Measurements from ENCODE around the gene MANSC1. TPM values are rescaled to one million over a fixed set of nuclear protein-coding genes. Genes with fewer than 3 reads are reported as not detected.

Gene MANSC1
- total RNA-seq, 1 experiment from 2014 or later = 32.0 TPM

DNA sequence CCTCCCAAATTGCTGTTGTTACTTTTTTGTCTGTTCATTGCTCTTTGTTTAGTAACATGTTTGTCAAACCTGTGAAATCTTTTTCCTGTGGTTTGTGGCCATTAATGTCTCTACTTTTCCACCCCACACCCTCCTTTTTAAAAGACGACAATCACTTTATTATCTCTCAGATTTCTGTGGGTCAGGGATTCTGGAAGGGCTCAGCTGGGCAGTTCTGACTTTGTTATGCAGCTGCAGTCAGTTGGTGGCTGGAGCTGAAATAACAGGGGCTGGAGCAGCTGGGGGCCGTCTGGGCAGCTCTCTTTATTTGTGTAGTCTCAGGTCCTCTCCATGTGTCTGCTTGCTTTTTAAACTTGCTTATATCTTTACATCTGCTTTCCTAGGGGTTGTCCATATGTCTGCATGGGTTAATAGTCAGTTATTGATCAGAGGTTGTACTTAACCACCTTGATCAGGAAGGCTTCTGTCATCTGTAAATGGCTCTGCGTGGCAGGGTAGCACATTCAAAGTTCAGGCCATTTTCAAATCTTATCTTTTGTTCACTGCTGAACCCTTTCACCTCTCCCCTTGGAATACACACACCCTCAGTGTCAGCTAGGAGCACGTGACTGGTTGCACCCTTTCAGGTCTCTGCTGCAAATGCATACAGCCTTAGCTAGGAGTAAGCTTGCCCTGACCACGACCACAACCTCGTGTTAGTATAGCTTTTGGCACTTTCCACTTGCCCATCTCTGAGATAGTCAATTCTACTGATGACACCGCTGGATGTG is 34.7 kb upstream of the MANSC1 start:
- DNase-seq = no peak
- Histone ChIP-seq H3K4me3 (no peak overlapping the region), H3K27me3 (ENCODE audit: insufficient read depth, low read depth) (no peaks in the 10 kb centered on the region), H4K20me1 (ENCODE audit: insufficient read depth) (no peaks in the 10 kb centered on the region), H3K4me2 (no peak overlapping the region), H3K4me1 (replicated peaks; ENCODE audit: insufficient read depth) (no peaks in the 10 kb centered on the region), H3K9me2 (ENCODE audit: insufficient read depth) (no peaks in the 10 kb centered on the region), H3K9me3 (ENCODE audit: insufficient read depth, low read depth) (no peaks in the 10 kb centered on the region), H3K27ac (no peak overlapping the region), H3F3A (ENCODE audit: insufficient read depth, low read depth) (no peaks in the 10 kb centered on the region), H2AFZ (no peak overlapping the region), H3K79me2 (ENCODE audit: low read depth) (no peaks in the 10 kb centered on the region), H3K36me3 (ENCODE audit: low read depth) (no peaks in the 10 kb centered on the region)
- intact Hi-C loops (cut with micrococcal nuclease; ENCODE audit: unreplicated experiment) = no loop called here
- ChIA-PET CTCF (interaction anchor here (0.5 kb wide), 1 partner anchor 315 kb away, joined by 3 read pairs; no protein-coding TSS in a partner anchor), POLR2A (ENCODE audit: unreplicated experiment) (no interaction called here)
- no TSS peak for BruUV-seq (replicated peaks)
- TF ChIP-seq, protein P1, sequence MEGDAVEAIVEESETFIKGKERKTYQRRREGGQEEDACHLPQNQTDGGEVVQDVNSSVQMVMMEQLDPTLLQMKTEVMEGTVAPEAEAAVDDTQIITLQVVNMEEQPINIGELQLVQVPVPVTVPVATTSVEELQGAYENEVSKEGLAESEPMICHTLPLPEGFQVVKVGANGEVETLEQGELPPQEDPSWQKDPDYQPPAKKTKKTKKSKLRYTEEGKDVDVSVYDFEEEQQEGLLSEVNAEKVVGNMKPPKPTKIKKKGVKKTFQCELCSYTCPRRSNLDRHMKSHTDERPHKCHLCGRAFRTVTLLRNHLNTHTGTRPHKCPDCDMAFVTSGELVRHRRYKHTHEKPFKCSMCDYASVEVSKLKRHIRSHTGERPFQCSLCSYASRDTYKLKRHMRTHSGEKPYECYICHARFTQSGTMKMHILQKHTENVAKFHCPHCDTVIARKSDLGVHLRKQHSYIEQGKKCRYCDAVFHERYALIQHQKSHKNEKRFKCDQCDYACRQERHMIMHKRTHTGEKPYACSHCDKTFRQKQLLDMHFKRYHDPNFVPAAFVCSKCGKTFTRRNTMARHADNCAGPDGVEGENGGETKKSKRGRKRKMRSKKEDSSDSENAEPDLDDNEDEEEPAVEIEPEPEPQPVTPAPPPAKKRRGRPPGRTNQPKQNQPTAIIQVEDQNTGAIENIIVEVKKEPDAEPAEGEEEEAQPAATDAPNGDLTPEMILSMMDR (conservative IDR thresholded peaks at IDR 0.05) = no peak
- TF ChIP-seq EZH2 (IDR thresholded peaks at IDR 0.05; ENCODE audit: low read depth) = no peak

- no peak for DNase-seq
- ChIA-PET CTCF (no interaction called here), POLR2A (ENCODE audit: unreplicated experiment) (no interaction called here)
- no peak overlapping the region for H2AFZ ChIP-seq
- BruUV-seq (replicated peaks) = no TSS peak
- intact Hi-C loops (cut with micrococcal nuclease; ENCODE audit: unreplicated experiment) = no loop called here
- H3K9me2 ChIP-seq (ENCODE audit: insufficient read depth) = no peaks in the 10 kb centered on the region
- TF ChIP-seq EZH2 (IDR thresholded peaks at IDR 0.05; ENCODE audit: low read depth) = no peak
- TF ChIP-seq, protein P1 (conservative IDR thresholded peaks at IDR 0.05) = no peak
- H4K20me1 ChIP-seq (ENCODE audit: insufficient read depth) = no peaks in the 10 kb centered on the region
- H3K4me3 ChIP-seq = no peak overlapping the region
- H3K79me2 ChIP-seq (ENCODE audit: low read depth) = no peaks in the 10 kb centered on the region
- H3K27me3 ChIP-seq (ENCODE audit: insufficient read depth, low read depth) = no peaks in the 10 kb centered on the region
- no peak overlapping the region for H3K27ac ChIP-seq
- no peaks in the 10 kb centered on the region for H3K36me3 ChIP-seq (ENCODE audit: low read depth)
- H3K4me2 ChIP-seq = no peak overlapping the region
- H3K4me1 ChIP-seq (replicated peaks; ENCODE audit: insufficient read depth) = no peaks in the 10 kb centered on the region
- no peaks in the 10 kb centered on the region for H3K9me3 ChIP-seq (ENCODE audit: insufficient read depth, low read depth)
- no peaks in the 10 kb centered on the region for H3F3A ChIP-seq (ENCODE audit: insufficient read depth, low read depth)
Observed at GRCh38 chr12:12381982-12382381, 31.9 kb upstream of the MANSC1 start.

DNA sequence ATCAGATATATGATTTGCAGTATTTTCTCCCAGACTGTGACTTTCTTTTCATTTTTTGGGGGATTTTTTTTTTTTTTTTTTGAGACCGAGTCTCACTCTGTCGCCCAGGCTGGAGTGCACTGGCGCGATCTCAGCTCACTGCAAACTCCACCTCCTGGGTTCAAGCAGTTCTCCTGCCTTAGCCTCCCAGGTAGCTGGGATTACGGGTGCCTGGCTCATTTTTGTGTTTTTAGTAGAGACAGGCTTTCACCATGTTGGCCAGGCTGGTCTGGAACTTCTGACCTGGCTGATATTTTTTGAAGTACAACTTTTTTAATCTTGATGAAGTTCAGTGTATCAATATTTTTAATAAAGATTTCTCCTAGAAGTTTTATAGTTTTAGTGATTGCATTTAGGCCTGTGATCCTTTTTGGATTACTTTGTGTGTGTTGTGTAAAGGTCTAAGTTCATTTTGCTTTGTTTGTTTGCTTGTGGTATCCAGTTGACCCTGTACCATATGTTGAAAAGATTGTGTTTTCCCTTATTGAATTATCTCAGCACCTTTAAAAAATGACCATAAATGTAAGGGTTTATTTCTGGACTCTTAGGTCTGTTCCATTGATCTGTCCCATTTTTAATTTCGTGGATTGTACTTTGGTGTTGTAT is 31.0 kb upstream of the MANSC1 start:
- H3K9me2 ChIP-seq (ENCODE audit: insufficient read depth) = no peaks in the 10 kb centered on the region
- DNase-seq = no peak
- no peak overlapping the region for H3K4me2 ChIP-seq
- H3K4me3 ChIP-seq = no peak overlapping the region
- H3K36me3 ChIP-seq (ENCODE audit: low read depth) = no peaks in the 10 kb centered on the region
- no peak overlapping the region for H3K27ac ChIP-seq
- H2AFZ ChIP-seq = no peak overlapping the region
- TF ChIP-seq, protein P1 (conservative IDR thresholded peaks at IDR 0.05) = no peak
- no peak for TF ChIP-seq EZH2 (IDR thresholded peaks at IDR 0.05; ENCODE audit: low read depth)
- intact Hi-C loops (cut with micrococcal nuclease; ENCODE audit: unreplicated experiment) = no loop called here
- H3K9me3 ChIP-seq (ENCODE audit: insufficient read depth, low read depth) = no peaks in the 10 kb centered on the region
- ChIA-PET CTCF (no interaction called here), POLR2A (ENCODE audit: unreplicated experiment) (no interaction called here)
- no TSS peak for BruUV-seq (replicated peaks)
- H3F3A ChIP-seq (ENCODE audit: insufficient read depth, low read depth) = no peaks in the 10 kb centered on the region
- H3K27me3 ChIP-seq (ENCODE audit: insufficient read depth, low read depth) = no peaks in the 10 kb centered on the region
- H3K79me2 ChIP-seq (ENCODE audit: low read depth) = no peaks in the 10 kb centered on the region
- no peaks in the 10 kb centered on the region for H3K4me1 ChIP-seq (replicated peaks; ENCODE audit: insufficient read depth)
- H4K20me1 ChIP-seq (ENCODE audit: insufficient read depth) = no peaks in the 10 kb centered on the region

All from PC-9 (cell line).